ENCODE results near the gene CFAP74. TPM values are rescaled to one million over a fixed set of nuclear protein-coding genes. Genes with fewer than 3 reads are reported as not detected.
"Not testable (repeated sequence)": the region's sequence is repeated elsewhere in the genome, so short reads cannot be mapped to it uniquely, and the experiment has no call there.

CFAP74 gene
- polyA plus RNA-seq, 2 of the 4 experiments (the other 2 are of a cell fraction), result 0.03 to 0.04 TPM

DNA sequence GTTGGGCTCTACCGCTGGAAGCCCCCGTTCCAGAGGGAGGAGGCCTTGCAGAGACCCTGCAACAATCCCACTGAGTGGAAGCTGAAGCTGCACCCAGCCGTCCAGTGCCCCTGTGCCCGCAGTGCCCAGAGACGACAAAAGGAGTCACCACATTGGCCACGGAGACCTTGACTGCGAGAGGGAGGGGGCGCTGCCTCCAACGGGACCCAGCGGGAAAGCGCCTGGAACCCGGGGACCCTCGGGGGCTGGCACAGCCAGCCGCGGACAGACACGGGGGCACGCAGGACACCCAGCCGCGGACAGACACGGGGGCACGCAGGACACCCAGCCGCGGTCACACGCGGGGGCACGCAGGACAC, 22.5 kb downstream of the CFAP74 start:
- POLR2A ChIA-PET, result no interaction called here
- CTCF ChIA-PET, result no interaction called here
- no peak overlapping the region for H3K4me3 ChIP-seq
- TF ChIP-seq MAFK (IDR thresholded peaks at IDR 0.05; ENCODE audit: partially characterized antibody), result no peak
- no peak for TF ChIP-seq EP300 (IDR thresholded peaks at IDR 0.05)
- no peak for TF ChIP-seq SMC3 (IDR thresholded peaks at IDR 0.05)
- no peak for TF ChIP-seq CEBPB (IDR thresholded peaks at IDR 0.05)
- no peak for TF ChIP-seq NPAS2 (CRISPR knock-in tag; IDR thresholded peaks at IDR 0.05; ENCODE audit: borderline replicate concordance)
- no peak for TF ChIP-seq GATA3 (IDR thresholded peaks at IDR 0.05; ENCODE audit: borderline replicate concordance)
- no peak for TF ChIP-seq HEYL (CRISPR knock-in tag; IDR thresholded peaks at IDR 0.05)
- TF ChIP-seq ESRRA (IDR thresholded peaks at IDR 0.05; ENCODE audit: borderline replicate concordance, low read length), result no peak
- no peak for TF ChIP-seq RARB (CRISPR knock-in tag; IDR thresholded peaks at IDR 0.05)
- TF ChIP-seq BHLHE40 (IDR thresholded peaks at IDR 0.05; ENCODE audit: low read depth, low read length), result no peak
- no peak for TF ChIP-seq RCOR1 (IDR thresholded peaks at IDR 0.05; ENCODE audit: low read depth, low read length)
- no peak for TF ChIP-seq EHMT2 (IDR thresholded peaks at IDR 0.05; ENCODE audit: low read depth)
- no peak for TF ChIP-seq RFX5 (IDR thresholded peaks at IDR 0.05)
- no peaks in the 10 kb centered on the region for H3K9me3 ChIP-seq
- no peak overlapping the region for H3K27ac ChIP-seq
- DNase-seq (ENCODE audit: low read depth in 1 of 2, low spot score in 1 of 2) (no peak), FAIRE-seq (no peak), ATAC-seq (no peak)
- H3K4me1 ChIP-seq, result no peaks in the 10 kb centered on the region
- WGBS (ENCODE audit: missing lambda C conversion rate), result 90% methylated on average over 2 of the region's 26 CpGs
- H3K4me2 ChIP-seq, result no peak overlapping the region

DNA sequence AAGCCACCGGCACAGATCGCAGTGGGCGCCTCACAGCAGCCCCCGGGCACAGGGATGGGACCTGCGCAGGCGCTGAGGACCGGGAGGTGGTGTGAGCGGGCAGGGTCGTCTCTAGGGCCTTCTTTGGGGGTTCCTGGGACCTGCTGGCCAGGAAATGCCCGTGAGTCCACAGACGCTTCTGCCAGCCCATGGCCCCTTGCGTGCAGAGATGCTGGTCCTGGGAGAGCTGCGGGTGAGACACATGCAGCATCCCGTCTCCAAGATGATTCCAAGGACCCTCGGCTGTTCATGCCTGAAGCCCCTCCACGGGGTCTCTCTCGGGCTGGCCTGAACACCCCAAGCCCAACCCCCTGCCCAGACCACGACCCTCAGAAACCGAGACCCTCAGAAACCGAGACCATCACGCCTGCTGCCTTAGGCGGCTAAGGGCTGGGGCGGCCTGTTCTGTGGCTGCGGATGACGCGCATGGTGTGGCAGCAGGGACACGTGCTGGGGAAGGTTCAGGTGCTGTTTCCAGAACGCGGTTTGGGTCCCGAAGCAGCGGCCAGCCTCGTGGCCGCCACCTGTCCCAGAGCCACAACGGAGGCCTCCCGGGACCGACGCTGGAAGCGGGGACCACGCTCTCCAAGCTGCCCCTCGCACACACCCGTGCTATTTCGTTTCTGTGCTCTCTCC, 23.0 kb downstream of the CFAP74 start:
- Histone ChIP-seq H3K4me3 (no peak overlapping the region), H3K4me1 (no peaks in the 10 kb centered on the region), H3K9me3 (no peaks in the 10 kb centered on the region), H3K27ac (no peak overlapping the region), H3K4me2 (no peak overlapping the region)
- ChIA-PET CTCF (no interaction called here), POLR2A (no interaction called here)
- ATAC-seq (no peak), DNase-seq (ENCODE audit: low read depth in 1 of 2, low spot score in 1 of 2) (no peak), FAIRE-seq (no peak)
- WGBS (ENCODE audit: missing lambda C conversion rate), result 62% methylated on average over 16 of the region's 42 CpGs
- TF ChIP-seq SMC3 (IDR thresholded peaks at IDR 0.05), result no peak
- no peak for TF ChIP-seq NPAS2 (CRISPR knock-in tag; IDR thresholded peaks at IDR 0.05; ENCODE audit: borderline replicate concordance)
- no peak for TF ChIP-seq MYC (IDR thresholded peaks at IDR 0.05; ENCODE audit: borderline replicate concordance, low read length)
- TF ChIP-seq RFX5 (IDR thresholded peaks at IDR 0.05), result no peak
- TF ChIP-seq NFE2L2 (conservative IDR thresholded peaks at IDR 0.05; ENCODE audit: low read length), result no peak
- no peak for TF ChIP-seq TP53 (CRISPR knock-in tag; IDR thresholded peaks at IDR 0.05)
- no peak for TF ChIP-seq CHD4 (IDR thresholded peaks at IDR 0.05; ENCODE audit: borderline replicate concordance)
- no peak for TF ChIP-seq ELK1 (IDR thresholded peaks at IDR 0.05; ENCODE audit: low read depth, low read length)
- no peak for TF ChIP-seq SREBF2 (IDR thresholded peaks at IDR 0.05)
- no peak for TF ChIP-seq ZSCAN20 (CRISPR knock-in tag; IDR thresholded peaks at IDR 0.05)
- no peak for TF ChIP-seq PHF8 (IDR thresholded peaks at IDR 0.05; ENCODE audit: borderline replicate concordance, low read depth)
- TF ChIP-seq JUN (IDR thresholded peaks at IDR 0.05), result no peak
- TF ChIP-seq EHMT2 (IDR thresholded peaks at IDR 0.05; ENCODE audit: low read depth), result no peak
- TF ChIP-seq BHLHE40 (IDR thresholded peaks at IDR 0.05; ENCODE audit: low read depth, low read length), result no peak
- no peak for TF ChIP-seq NR3C1 (IDR thresholded peaks at IDR 0.05)
- no peak for TF ChIP-seq CEBPB (IDR thresholded peaks at IDR 0.05)

- no peak for ATAC-seq
- 92% methylated on average over 15 of the region's 61 CpGs for WGBS (ENCODE audit: missing lambda C conversion rate)
- H3K4me1 ChIP-seq, result no peaks in the 10 kb centered on the region
- TF ChIP-seq ZFP36 (IDR thresholded peaks at IDR 0.05; ENCODE audit: borderline replicate concordance, partially characterized antibody) (no peak), SMC3 (IDR thresholded peaks at IDR 0.05) (no peak), BCL3 (IDR thresholded peaks at IDR 0.05) (no peak), HOXA7 (CRISPR knock-in tag; IDR thresholded peaks at IDR 0.05) (no peak), GATA3 (IDR thresholded peaks at IDR 0.05; ENCODE audit: borderline replicate concordance) (no peak), RFX5 (IDR thresholded peaks at IDR 0.05) (no peak), FOSL2 (IDR thresholded peaks at IDR 0.05) (no peak), FOSL2 (CRISPR knock-in tag; IDR thresholded peaks at IDR 0.05) (no peak), EHF (CRISPR knock-in tag; IDR thresholded peaks at IDR 0.05) (no peak), HEYL (CRISPR knock-in tag; IDR thresholded peaks at IDR 0.05) (no peak), ESRRA (IDR thresholded peaks at IDR 0.05; ENCODE audit: borderline replicate concordance, low read length) (no peak)
- CTCF ChIA-PET, result no interaction called here
- DNase-seq (ENCODE audit: low read depth in 1 of 2, low spot score in 1 of 2), result no peak
- FAIRE-seq, result no peak
- POLR2A ChIA-PET, result no interaction called here
- H3K9me3 ChIP-seq, result no peaks in the 10 kb centered on the region
- H3K4me2 ChIP-seq, result no peak overlapping the region
- H3K4me3 ChIP-seq, result no peak overlapping the region
- H3K27ac ChIP-seq, result no peak overlapping the region
Measured at GRCh38 chr1:1979482-1980165, 24.0 kb downstream of the CFAP74 start.

GRCh38 chr1:1978690-1979481, 24.7 kb downstream of the CFAP74 start:
- H3K27ac ChIP-seq; DNase-seq (ENCODE audit: low read depth in 1 of 2, low spot score in 1 of 2); H3K4me3 ChIP-seq; POLR2A ChIA-PET; FAIRE-seq; H3K9me3 ChIP-seq; H3K4me1 ChIP-seq; ATAC-seq; H3K4me2 ChIP-seq: not testable (repeated sequence)
- CTCF ChIA-PET, result interaction anchor here (1.4 kb wide), 1 partner anchor 12 kb away, joined by 3 read pairs; no protein-coding TSS in a partner anchor
- WGBS (ENCODE audit: missing lambda C conversion rate), result 71% methylated on average over 20 of the region's 51 CpGs
